Adipose tissue (tissue), 3 donors: ENCODE data around the gene UBE2C. TPM values are rescaled to one million over a fixed set of nuclear protein-coding genes. Genes with fewer than 3 reads are reported as not detected.
"Not testable (repeated sequence)": the region's sequence is repeated elsewhere in the genome, so short reads cannot be mapped to it uniquely, and the experiment has no call there.

Experiments
- H3K27ac ChIP-seq: one replicate; pipeline ENCODE4 v1.5.1; 2013; ENCODE audit warnings: low read depth, low read length
- WGBS, 3 donors: extraction: QIAGEN DNeasy Blood & Tissue Kit; methylation state at CpG; one replicate each; pipeline ENCODE4 v1.1.7; 2013; 5-methylcytosine and 5-hydroxymethylcytosine counted together
- polyA plus RNA-seq, 3 donors: library from polyadenylated mRNA; stranded (reverse); fragments of 200-250 nt; gene quantifications; one replicate each; pipeline ENCODE4 v1.2.3, GENCODE V29; 2013
- donor health status: healthy with polysubstance abuse.
- donor health status: Bipolar disorder and iron deficiency.
- donor health status: healthy.

Gene UBE2C
- 1 to 10 TPM in 2 of 3 donors, under 1 TPM in 1; 0.55 to 3.5 (median 1.1) TPM for polyA plus RNA-seq

GRCh38 chr20:45812157-45813005, at the start of gene UBE2C:
Gene UBE2C, plus strand, starts transcription at chr20:45812644. Its CDS starts 52 bp downstream, at chr20:45812696.
- WGBS, 3 donors = 1 to 2% (median 1%) methylated on average over 60 to 65 of the region's 65 CpGs
- H3K27ac ChIP-seq = no peak within 1 kb of the TSS

GRCh38 chr20:45764618-45765282, 47.7 kb upstream of the UBE2C start:
- WGBS, 3 donors = 82 to 91% (median 86%) methylated on average over 13 of the region's 13 CpGs
- not testable (repeated sequence) for H3K27ac ChIP-seq

GRCh38 chr20:45765307-45765875, 47.1 kb upstream of the UBE2C start:
- no peak overlapping the region for H3K27ac ChIP-seq
- 72 to 80% (median 74%) methylated on average over 4 of the region's 4 CpGs for WGBS, 3 donors

GRCh38 chr20:45765980-45766379, 46.5 kb upstream of the UBE2C start:
- WGBS, 3 donors = 46 to 71% (median 66%) methylated on average over 3 of the region's 3 CpGs
- no peak overlapping the region for H3K27ac ChIP-seq

- no peak overlapping the region for H3K27ac ChIP-seq
These were observed 44.0 kb upstream of the UBE2C start for GRCh38 chr20:45768479-45768878.

GRCh38 chr20:45771182-45771759, 41.2 kb upstream of the UBE2C start:
- no peak overlapping the region for H3K27ac ChIP-seq
- WGBS, 3 donors = 21 to 36% (median 33%) methylated on average over 5 of the region's 5 CpGs

GRCh38 chr20:45772693-45773092, 39.8 kb upstream of the UBE2C start:
- WGBS, 3 donors = 48 to 68% (median 62%) methylated on average over 3 of the region's 3 CpGs

GRCh38 chr20:45774945-45775344, 37.5 kb upstream of the UBE2C start:
- H3K27ac ChIP-seq = no peak overlapping the region
- WGBS, 3 donors = 68 to 80% (median 73%) methylated on average over 2 of the region's 2 CpGs

More at GRCh38 chr20:45772693-45773092, 39.8 kb upstream of the UBE2C start:
- H3K27ac ChIP-seq = no peak overlapping the region

GRCh38 chr20:45775411-45775810, 37.0 kb upstream of the UBE2C start:
- H3K27ac ChIP-seq = no peak overlapping the region
- 87 to 92% (median 89%) methylated on average over 6 of the region's 6 CpGs for WGBS, 3 donors

- no peak overlapping the region for H3K27ac ChIP-seq
- WGBS, 3 donors = 82 to 88% (median 83%) methylated on average over 7 of the region's 7 CpGs
These were observed 35.5 kb upstream of the UBE2C start for GRCh38 chr20:45776931-45777330.

GRCh38 chr20:45779011-45779915, 33.2 kb upstream of the UBE2C start:
- H3K27ac ChIP-seq = peak overlapping the region; percentile 49
- 42 to 60% (median 60%) methylated on average over 8 of the region's 8 CpGs for WGBS, 3 donors

GRCh38 chr20:45780159-45780558, 32.3 kb upstream of the UBE2C start:
- WGBS, 3 donors = 70 to 84% (median 84%) methylated on average over 4 of the region's 4 CpGs
- H3K27ac ChIP-seq = no peak overlapping the region

GRCh38 chr20:45781391-45781931, 31.0 kb upstream of the UBE2C start:
- 51 to 67% (median 66%) methylated on average over 4 of the region's 4 CpGs for WGBS, 3 donors
- H3K27ac ChIP-seq = peak overlapping the region; percentile 76

- 59 to 73% (median 69%) methylated on average over 4 of the region's 4 CpGs for WGBS, 3 donors
- H3K27ac ChIP-seq = no peak overlapping the region
These were observed 29.6 kb upstream of the UBE2C start for GRCh38 chr20:45782890-45783289.

- 53 to 80% (median 78%) methylated on average over 6 of the region's 6 CpGs for WGBS, 3 donors
These were observed 28.7 kb upstream of the UBE2C start for GRCh38 chr20:45783656-45784294.

GRCh38 chr20:45788351-45788750, 24.1 kb upstream of the UBE2C start:
- no peak overlapping the region for H3K27ac ChIP-seq
- WGBS, 3 donors = 58 to 66% (median 60%) methylated on average over 3 of the region's 3 CpGs

More at GRCh38 chr20:45783656-45784294, 28.7 kb upstream of the UBE2C start:
- H3K27ac ChIP-seq = no peak overlapping the region
